Daoy (cell line): ENCODE results near the gene PPM1L. TPM values are rescaled to one million over a fixed set of nuclear protein-coding genes. Genes with fewer than 3 reads are reported as not detected.
"Not testable (repeated sequence)": the region's sequence is repeated elsewhere in the genome, so short reads cannot be mapped to it uniquely, and the experiment has no call there.

Source experiments
- DNase-seq: peaks from one replicate; pipeline ENCODE4 v3.0.0-alpha.2; 2015; ENCODE audit warnings: low read depth
- total RNA-seq: library from RNA; depleted of rRNA; stranded (reverse); fragments of >200 nt; shearing (Covaris generic); gene quantifications from 2 replicates; pipeline ENCODE4 v1.2.3, GENCODE V29; 2014

Gene PPM1L
- total RNA-seq, 1 experiment from 2014 or later, result 6.8 TPM

DNA sequence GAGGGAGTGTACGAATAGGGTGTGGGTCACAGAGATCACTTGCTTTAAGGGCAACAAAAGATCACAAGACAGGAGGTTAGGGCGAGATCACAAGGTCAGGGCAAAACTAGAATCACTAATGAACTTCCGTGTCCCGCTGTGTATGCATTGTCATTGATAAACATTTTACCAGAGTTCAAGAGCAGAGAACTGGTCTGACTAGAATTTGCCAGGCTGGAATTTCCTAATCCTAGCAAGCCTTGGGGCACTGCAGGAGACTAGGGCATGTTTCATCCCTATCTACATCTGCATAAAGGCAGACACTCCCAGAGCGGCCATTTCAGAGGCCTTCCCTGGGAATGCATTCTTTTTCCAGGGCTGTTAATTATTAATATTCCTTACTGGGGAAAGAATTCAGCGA is 227.9 kb downstream of the PPM1L start:
- DNase-seq, result not testable (repeated sequence)

DNA sequence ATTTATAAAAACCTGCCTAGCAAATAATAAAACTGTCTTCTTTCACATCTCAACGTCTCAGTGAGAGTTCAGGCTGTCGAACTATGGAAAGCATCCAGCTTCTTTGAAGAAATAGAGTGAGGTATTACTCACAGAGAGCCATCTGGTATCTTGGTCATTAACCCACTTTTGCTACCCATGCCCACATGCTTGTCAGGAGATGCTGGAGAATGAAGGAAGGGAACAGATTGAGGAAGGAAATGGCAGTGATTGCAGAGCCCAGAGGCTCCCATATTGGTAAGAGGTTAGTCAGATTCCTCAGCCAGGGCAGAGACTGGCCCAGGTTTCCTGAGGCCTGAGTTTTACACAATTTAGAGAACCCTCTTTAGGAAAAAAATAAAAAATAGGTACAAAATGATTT is 230.0 kb downstream of the PPM1L start:
- DNase-seq, result no peak

DNA sequence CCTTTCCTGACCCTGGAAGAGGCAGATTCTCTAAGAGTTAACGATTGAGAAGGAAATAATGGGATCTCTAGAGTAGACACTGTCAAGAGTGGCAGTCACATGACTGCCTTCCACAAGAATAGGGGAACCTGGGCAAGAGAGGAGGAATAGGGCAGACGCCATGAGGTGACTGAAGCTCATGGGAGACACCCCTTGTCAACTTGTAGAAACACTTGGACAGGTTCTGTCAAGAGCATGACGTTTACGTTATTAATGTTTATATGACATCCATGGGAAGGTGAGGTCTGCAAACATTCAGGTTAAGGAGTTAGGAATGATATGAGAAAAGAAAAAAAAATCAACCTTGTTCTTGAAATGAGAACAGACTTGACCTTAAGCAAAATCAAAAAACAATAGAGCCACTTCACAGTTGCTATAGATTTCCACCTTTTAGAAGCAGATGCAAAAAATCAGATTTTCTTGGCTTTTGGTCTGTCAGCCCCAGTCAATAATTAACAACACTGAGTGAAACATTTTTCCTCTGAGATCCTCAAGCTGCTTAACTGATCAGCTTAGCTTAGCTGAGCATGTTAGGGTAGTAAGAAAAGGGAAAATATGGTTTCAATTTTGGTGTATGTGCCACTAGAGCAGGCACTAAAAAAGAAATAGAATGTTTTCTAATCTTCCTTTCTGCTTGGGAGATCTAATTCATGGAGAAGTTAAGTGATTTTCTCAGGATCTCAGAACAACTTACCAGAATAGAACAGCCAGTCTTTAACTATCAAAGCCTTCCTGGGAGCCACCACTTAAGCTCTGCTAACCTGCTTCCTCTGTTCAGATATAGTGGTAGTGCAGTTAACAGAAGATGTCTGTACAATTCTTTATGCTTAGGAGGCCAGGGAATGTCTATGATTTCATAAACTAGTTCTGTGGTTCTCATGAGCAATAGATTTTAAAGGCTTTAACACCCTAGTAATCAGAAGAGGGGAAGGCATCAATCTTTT is 232.2 kb downstream of the PPM1L start:
- DNase-seq, result no peak

DNA sequence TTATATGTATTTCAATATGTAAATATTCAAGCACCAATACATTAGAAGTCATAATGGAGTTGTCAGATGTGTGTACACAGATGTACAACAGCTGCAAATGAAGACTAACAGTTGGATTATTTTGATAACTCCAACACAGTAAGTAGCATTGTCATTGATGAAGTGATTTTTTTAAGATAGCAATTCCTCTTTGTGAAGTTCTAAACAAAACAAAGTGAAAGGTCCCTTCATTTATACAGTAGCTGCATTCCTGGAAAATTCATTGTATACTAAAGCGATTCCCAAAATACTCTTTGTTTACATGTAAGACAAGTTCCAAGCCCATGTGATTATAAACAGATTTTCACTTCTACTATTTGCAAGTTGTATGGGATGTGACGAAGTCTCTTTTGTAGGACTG is 234.4 kb downstream of the PPM1L start:
- no peak for DNase-seq

DNA sequence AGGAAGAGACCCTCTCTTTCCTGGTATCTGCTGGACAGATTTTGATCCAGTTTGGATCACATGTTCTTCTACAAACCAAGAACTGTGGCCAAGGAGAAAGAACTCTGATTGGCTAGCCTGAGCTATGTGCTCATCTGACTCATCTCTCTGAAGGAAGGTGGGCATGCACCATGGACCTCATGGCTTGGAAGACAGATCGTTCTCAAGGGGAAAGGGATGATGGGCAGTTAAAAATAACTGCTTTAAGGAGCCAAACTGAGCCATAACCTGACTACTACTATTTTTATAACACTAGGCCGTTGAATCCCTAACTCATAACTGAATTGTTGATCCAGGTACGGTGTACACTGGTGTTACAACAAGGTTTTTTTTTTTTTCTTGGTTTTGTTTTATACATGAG is 236.7 kb downstream of the PPM1L start:
- no peak for DNase-seq

DNA sequence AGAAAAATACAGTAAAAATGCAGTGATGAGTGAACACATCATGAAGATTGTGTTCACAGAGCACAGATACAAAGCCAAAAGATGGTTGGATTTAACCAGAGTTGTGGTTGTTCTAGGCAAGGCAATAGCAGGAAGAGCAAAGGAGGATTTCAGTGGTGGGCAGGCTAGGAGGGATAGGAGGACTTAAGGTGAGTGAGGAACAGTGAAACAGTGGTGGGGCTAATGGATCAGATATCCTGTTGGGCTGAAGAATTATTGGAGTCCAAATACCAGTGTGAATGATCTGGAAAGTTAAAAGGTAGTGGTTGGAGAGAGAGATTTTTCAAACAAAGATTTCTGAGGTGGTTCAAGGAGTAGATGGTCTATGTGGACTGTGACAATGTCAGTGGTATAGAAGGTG is 240.8 kb downstream of the PPM1L start:
- no peak for DNase-seq

DNA sequence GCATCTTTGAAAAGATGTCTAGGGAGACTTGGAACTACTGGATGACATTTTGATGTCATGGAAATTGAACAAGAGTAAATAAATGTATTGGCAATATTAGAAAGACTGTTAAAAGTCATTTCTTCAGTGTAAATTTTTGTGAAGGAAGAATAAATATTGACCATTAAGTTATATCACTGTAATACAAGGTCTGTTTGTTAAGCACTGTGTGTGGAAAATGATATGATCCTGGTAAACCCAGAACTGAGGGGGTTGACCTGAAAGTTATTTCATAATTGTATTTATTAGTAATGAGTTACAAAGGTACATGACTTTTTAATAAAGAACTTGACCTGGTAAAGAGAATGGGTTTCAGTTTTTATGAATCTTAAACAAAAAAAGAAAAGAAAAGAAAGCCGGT is 242.6 kb downstream of the PPM1L start:
- no peak for DNase-seq

DNA sequence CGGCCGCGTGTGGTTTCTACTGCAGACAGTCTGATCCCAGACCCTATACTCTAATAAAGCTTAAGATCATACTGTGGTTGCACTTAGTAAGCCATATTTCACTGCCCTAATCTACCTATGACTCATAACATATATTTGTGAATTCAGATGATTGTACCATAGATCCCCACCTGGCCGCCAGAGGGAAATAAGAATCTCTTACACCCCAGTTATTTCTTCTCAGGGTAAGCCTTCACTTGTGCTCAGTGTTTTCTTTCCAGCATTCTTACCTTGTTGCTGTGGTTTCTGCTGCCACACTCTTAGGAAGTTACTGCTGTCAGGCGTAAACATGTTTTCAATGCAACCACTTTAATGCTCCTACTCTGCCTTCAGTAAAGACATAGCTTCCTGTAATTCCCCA is 243.2 kb downstream of the PPM1L start:
- peak; percentile 41 for DNase-seq

DNA sequence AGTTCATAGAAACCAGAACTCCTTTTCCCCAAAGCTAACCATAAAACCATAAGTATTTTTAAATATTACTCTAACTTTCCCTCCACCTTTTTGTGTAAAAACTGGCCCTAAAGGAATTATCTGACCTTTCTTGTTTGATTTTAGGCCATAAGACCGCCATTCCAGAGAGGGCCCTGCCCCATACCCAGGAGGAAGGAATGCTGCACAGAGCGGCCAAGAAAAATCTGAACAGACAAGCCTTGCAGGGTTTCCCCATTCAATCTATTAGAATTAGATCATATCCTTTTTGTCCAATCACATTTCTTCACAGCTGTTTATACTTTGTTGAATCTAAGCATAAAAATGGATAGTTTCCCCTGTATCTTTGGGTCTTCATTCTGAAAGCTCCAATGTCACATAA is 252.1 kb downstream of the PPM1L start:
- DNase-seq, result no peak

DNA sequence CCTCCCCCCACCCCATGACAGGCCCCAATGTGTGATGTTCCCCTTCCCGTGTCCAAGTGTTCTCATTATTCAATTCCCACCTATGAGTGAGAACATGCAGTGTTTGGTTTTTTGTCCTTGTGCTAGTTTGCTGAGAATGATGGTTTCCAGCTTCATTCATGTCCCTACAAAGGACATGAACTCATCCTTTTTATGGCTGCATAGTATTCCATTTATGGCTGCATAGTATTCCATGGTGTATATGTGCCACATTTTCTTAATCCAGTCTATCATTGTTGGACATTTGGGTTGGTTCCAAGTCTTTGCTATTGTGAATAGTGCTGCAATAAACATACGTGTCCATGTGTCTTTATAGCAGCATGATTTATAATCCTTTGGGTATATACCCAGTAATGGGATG is 254.1 kb downstream of the PPM1L start:
- not testable (repeated sequence) for DNase-seq

DNA sequence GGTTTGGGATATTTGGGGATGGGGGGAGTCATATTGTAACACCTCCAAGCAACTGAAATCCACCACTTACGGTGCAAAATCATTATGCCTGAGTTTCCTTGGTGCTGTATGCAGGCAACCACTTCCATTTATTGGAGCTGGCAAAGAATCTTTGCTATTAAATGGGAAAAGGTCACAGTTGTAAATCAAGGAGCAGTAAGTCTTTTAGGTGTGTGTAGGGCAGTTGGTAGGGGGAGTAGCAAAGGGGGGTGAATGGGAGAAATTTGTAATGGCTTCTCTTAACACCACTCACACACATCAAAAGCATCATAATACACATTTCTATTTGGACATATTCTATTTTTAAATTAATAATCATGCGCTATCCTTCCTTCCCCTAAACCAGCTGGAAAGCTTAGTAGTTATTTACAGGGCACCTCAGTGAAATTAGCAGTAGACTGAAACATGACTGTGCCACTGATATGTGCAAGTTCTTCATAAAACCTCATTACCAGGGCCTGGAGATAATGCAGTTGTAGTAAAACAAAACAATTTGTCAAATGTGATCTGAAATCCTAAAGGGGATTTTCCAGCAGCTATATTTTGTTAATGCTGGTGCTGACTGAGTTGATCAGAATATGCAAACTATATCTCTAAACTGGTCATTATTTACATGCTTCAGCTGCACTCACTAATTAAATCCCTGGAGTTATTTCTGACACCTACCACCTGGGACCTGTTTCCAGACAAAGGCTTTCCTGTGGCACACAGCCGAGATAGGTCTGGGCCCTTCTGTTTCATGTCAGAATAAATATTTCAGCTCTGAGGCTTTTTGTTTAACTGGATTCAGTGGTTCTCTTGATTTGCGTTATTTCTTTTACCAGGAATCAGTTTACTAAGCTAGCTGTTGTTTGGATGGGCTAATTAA is 259.1 kb downstream of the PPM1L start:
- no peak for DNase-seq

DNA sequence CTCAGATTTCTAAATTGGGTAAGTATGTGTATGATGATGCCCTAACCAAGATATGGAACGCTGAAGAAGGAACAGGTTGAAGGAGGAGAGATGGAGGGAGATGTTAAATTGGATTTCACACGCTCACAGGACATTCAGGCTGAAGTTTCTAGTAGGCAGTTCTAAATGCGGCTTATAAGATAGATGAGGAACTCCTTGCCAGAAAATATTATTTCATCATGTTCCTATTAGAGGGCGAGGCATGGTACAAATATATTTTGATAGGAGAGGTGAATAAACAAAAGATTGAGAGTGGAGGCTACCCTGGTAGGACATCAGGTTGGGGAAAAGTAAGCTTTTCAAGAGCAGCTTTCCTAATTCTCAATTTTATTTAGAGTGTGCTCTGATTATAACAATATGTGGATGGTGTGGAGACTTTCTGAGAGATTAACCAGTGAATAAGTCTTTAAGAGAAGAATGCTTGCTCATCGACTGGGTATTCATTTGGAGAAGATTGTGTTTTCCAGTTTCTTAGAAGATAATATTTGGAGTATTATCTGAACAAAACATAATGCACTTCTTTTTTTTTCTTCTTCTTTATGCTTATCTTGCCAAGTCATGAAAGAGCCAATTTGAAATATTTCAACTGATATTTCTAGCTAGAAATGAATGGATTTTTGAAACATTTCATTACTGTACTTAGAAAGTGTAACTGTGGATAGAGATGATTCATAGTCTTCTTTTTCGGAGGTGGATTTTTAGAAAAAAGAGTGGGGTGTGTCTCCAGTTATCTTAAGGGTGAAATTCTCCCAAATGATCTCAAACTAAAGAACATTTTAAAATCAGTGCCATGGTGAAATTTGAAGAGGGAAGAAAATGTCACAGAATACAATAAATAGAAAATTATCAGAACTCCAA is 260.6 kb downstream of the PPM1L start:
- no peak for DNase-seq

DNA sequence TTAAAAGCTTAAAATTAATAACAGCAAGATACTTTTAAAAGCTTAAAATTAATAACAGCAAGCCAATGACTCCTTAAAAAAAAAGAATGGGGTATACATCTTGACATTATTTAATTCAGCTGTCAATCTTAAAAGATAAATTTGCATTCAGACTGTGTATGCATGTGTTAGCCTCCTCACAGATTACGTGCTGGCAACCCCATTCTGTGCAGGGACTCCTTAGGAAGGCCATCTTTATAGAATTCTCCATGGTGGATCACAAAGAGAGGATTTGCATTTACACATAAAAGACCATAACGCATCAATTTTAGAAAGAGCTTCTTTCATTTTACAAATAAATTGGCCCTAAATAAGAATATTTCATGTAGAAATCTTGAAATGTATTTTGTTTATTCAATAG is 261.9 kb downstream of the PPM1L start:
- DNase-seq, result no peak

DNA sequence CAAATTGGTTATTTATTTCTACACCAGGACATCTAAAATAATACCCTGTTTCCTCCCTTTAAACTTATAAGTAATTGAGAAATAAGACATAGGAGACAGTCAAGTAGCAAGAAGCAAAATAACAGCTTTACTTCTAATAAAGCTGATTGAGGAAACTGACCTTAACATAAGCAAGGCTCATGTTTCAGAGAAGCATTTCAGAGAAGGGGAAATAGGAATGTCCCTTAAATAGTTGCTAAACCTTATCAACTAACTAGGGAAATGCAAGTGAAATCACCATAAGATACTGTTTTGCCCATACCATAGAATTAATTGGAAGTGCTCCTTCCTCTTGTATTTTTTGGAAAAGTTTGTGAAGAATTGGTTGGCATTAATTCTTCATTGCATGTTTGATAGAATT is 264.2 kb downstream of the PPM1L start:
- no peak for DNase-seq

DNA sequence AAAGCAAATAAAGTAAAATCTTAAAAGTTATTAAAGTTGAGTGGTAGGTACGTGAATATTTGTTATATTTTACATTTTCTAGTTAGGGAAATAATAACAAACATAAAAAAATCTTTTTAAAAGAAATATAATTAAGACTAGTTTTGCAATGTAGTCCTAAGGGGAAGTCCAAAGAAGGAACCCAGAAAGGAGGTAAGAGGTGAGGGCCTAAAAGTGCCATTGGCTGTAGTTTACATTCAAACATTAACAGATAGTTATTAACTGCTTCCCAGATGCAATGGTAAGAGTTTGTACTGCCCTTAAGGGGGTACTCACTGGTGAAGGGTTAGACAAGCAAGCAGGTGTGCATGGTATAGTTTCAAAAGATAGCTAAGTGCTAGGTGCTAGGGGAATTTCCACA is 269.9 kb downstream of the PPM1L start:
- no peak for DNase-seq

DNA sequence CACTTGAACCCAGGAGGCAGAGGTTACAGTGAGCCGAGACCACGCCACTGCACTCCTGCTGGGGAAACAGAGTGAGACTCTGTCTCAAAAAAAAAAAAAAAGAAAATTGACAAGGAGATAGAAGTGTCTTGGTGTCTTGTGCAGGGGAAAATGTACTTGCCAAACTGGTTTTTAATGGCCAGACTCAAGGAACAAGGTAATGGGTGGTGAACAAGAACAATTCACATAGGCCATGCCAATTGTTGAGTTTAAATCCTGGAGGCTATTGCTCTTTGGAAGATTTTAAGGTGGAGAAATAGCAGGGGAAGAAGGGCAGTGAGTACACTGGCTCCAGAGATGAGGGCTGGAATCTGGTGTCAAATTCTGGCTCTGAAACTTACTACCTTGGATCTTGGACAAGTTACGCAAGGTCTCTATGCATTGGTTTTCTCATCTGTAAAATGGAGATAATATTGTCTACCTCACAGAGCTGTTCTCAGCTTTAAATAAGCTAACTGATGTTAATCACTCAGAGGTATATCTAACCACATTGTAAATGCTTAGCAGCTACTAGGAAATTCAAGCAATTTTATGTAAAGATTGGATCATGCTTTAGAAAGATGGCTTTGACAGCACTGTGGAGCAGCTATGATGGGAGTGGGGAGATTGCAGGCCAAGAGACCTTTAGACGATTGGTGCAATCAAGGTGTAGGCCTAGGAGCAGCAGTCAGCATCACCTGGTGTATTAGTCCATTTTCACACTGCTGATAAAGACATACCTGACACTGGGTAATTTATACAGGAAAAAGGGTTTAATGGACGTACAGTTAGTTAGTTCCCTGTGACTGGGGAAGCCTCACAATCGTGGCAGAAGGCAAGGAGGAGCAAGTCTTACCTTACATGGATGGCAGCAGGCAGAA is 270.8 kb downstream of the PPM1L start:
- no peak for DNase-seq

DNA sequence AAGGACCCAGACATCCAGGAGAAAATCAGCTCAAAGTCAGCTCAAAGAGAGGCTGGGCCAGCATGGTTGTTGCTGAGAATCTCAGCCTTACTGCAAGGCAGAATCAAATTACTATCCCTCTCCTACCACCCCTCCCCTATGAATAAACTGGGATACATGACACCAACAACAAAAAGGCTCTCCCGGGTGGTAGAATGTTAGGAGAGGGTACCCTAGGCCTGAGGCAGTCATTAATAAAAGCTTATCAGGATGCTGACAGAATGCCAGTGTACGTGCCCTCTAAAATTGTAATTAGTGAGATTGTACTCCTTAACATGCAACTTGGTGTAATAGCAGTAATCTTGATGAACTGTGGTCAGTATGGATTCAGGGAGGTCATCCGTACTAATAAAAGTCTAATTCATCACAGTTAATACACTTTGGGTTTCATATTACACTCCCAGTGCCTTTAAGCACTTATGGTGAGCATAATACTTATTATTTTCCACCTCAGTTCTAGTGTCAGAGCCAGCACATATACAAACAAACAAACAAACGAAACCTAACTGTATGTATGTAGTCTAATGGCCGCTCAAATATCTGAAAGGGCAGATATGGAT is 272.6 kb downstream of the PPM1L start:
- no peak for DNase-seq

DNA sequence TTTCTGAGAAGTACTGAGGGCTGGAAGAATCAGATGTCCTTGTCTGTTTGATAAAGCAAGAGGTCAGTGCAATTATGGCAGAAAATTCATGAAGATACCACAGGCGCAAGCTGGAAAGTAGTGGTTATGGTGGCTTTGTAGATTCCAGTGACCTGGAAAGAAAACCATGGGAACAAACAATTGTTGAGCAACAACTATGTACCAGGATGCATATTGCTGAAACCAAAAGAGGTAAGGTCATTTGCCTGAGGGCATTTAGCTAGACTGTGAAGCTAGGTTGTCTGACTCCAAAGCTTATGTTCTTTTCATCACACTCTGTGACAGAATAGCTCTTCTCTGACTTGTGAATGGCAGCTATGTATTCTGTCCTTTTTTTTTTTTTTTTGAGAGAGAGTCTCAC is 275.1 kb downstream of the PPM1L start:
- no peak for DNase-seq

DNA sequence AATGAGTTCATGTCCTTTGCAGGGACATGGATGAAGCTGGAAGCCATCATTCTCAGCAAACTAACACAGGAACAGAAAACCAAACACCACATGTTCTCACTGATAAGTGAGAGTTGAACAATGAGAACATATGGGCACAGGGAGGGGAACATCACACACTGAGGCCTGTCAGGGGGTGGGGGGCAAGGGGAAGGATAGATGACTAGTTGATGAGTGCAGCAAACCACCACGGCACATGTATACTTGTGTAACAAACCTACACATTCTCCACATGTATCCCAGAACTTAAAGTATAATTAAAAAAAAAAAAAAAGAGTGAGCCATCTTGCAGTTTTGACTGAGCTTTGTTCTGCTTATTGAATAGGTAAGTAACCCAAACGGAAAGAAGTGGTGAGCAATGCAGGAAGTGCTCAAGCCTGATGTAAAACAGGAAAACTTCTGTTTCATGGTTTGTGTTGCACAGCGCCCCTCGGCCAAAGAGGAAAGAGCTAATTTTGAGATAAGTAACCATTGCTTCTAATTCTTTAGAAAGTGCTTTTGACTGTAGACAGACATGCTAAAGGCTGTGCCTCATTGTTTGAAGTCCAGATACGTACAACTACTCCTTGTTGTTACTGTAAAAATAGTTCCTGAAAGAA is 279.0 kb downstream of the PPM1L start:
- DNase-seq, result peak; percentile 27

DNA sequence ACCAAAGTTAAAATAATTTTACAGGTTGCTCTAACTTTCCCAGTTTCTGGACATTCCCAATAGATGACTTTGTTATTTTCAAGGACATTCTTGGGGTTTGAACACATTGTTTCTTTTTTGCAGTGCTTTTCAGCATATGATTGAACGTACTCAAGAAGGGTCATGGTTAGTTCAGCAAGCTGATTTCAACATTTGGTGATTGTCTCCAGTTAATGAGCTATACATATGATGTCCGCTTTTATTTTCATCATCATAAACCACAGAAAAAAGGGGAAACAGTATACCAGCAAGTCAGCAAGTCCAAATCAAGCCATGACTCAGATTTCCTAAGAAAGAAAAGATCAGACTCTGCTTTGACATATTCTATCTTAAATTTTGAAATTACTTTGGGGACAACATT is 279.7 kb downstream of the PPM1L start:
- DNase-seq, result peak; percentile 19
